ENCODE data around the gene ADAM12.
"Not testable (repeated sequence)": the region's sequence is repeated elsewhere in the genome, so short reads cannot be mapped to it uniquely, and the experiment has no call there.

The ADAM12 gene

DNA sequence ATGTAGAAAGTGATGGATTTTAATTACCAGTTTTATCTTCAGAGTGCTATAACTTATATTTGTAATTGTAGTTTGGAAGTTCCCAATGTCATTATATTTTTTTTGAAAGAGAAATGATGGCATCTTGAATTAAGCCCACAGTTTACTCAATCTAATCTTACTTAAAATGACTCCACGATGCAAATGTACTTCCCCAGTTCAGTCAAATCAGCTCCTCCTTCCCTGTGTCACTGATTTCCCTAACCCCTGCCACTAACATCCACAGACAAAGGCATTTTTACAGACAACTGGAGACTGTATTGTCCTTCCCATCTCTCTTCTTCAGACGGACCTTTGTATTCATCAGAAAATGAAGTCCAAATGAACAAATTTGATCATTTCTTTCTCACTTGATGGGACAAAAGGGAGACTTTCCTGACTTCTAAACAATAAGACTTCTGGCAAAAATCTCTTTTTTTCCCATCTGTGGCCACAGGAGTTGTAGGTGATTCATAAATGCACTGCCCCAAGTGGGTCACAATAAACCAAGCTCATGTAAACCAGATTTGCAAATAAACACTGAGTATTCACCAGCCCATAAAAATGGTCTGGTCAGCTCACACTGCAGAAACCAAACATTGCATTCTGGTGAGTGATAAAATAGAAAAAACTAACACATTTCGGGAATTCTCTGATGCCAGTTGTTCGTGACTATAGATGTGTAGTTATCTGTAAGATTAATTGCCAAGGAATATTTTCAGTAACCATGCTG lies 329.0 kb downstream of the ADAM12 start:
- DNase-seq (ENCODE audit: extremely low read depth, low read depth): no peak
- TF ChIP-seq, protein P1, sequence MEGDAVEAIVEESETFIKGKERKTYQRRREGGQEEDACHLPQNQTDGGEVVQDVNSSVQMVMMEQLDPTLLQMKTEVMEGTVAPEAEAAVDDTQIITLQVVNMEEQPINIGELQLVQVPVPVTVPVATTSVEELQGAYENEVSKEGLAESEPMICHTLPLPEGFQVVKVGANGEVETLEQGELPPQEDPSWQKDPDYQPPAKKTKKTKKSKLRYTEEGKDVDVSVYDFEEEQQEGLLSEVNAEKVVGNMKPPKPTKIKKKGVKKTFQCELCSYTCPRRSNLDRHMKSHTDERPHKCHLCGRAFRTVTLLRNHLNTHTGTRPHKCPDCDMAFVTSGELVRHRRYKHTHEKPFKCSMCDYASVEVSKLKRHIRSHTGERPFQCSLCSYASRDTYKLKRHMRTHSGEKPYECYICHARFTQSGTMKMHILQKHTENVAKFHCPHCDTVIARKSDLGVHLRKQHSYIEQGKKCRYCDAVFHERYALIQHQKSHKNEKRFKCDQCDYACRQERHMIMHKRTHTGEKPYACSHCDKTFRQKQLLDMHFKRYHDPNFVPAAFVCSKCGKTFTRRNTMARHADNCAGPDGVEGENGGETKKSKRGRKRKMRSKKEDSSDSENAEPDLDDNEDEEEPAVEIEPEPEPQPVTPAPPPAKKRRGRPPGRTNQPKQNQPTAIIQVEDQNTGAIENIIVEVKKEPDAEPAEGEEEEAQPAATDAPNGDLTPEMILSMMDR (IDR thresholded peaks at IDR 0.05; ENCODE audit: low read depth, low read length): no peak

DNA sequence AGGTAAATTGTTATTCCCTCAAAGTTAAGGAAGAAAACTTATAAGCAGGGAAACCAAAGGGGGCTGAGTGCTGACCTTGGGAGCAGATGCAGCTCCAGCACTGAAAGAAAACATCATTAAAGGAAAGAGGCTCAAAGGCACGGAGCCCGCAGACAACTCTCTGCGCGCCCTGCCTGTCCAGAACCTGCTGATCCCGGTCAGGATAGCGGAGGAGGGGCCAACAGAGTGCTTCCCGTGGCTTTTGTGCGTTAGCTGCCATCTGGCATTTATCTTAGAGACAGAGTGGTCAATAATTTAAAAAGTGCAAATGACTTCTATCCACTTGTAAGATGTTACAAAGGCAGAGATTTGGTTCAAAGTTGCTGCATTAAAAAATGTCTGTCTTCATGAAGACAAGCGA lies 329.8 kb downstream of the ADAM12 start:
- TF ChIP-seq, protein P1 (IDR thresholded peaks at IDR 0.05; ENCODE audit: low read depth, low read length): no peak
- DNase-seq (ENCODE audit: extremely low read depth, low read depth): no peak

GRCh38 chr10:126058104-126058503 lies 330.2 kb downstream of the ADAM12 start:
- no peak for DNase-seq (ENCODE audit: extremely low read depth, low read depth)
- TF ChIP-seq, protein P1 (IDR thresholded peaks at IDR 0.05; ENCODE audit: low read depth, low read length): no peak

DNA sequence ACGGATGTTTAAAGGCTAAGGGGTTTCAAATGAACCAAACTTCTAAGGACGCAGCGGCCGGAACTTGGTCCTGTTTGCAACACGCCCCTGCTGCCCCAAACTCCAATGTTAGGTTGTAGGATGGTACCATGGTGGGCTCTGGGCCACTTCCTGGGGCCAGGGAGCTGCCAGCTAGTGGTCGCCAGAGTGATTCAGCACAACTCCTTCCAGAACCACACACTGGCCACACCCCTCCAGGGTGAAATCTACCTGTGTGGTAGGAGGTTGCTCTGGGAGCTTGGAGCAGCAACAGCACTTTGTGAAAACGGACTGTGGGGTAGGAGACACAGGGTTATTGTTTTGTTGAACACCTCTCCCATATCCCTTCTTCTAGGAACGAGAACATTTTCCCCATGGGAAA lies 330.8 kb downstream of the ADAM12 start:
- TF ChIP-seq, protein P1 (IDR thresholded peaks at IDR 0.05; ENCODE audit: low read depth, low read length): no peak
- no peak for DNase-seq (ENCODE audit: extremely low read depth, low read depth)

- TF ChIP-seq, protein P1 (IDR thresholded peaks at IDR 0.05; ENCODE audit: low read depth, low read length): no peak
- no peak for DNase-seq (ENCODE audit: extremely low read depth, low read depth)
Observed at GRCh38 chr10:126054191-126054590, 334.1 kb downstream of the ADAM12 start.

- TF ChIP-seq, protein P1 (IDR thresholded peaks at IDR 0.05; ENCODE audit: low read depth, low read length): no peak
- DNase-seq (ENCODE audit: extremely low read depth, low read depth): no peak
Observed at GRCh38 chr10:126052171-126052570, 336.1 kb downstream of the ADAM12 start.

DNA sequence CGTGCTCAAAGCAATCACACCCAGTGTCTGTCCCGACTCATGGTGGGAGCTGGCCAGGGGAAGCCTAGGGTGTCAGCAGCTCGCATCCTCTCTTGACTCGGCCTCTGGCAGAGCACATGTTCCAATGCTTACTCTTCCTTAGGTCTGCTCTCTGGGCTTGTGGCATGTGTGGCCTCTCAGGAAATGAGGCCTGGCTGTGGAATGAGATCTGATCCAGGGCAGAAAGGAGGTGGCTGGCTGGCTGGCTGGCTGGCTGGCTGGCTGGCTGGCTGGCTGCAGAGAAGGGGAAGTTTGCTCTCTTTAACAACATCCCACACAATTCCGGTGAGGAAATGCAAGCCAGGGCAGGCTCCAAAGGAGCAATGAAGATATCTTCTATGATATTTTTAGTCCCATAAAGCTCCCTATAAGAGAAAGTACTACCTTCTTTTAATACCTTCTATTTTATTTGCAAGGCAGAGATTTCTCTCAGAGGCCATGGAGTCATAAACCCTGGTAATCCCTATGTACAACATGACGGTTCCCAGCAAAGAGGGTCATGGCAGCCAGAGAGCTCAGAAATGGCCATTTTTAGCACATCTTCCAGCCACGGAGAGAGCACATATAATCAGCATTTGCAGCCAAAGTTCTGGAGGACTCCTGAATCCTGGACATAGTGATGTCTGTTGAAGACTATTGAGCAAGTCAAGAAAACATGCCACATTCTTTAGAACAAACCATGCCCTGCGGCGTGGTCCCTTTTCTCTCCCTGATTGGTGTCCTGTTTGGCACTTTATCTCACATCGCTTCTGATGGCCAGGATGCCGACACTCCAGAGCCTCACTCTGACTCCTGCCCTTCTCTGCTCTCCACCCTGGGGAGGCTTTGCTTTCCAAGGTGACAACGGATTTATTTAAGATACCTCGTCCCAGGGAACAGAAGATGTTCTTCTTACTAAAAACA lies 338.2 kb downstream of the ADAM12 start:
- no peak for DNase-seq (ENCODE audit: extremely low read depth, low read depth)

DNA sequence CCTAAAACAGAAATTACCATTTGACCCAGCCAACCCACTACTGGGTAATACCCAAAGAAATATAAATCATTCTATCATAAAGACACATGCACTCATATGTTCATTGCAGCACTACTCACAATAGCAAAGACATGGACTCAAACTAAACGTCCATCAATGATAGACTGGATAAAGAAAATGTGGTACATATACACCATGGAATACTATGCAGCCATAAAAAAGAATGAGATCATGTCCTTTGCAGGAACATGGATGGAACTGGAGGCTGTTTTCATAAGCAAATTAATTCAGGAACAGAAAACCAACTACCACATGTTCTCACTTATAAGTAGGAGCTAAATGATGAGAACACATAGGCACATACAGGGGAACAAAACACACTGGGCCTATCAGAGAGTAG lies 340.5 kb downstream of the ADAM12 start:
- not testable (repeated sequence) for DNase-seq (ENCODE audit: extremely low read depth, low read depth)

More for the DNA sequence above, 338.2 kb downstream of the ADAM12 start:
- TF ChIP-seq, protein P1 (IDR thresholded peaks at IDR 0.05; ENCODE audit: low read depth, low read length): no peak

Measured in AG09319 (cell line).